HEK293 (cell line): ENCODE results near the gene DDX51.

Experiments used
- CTCF ChIP-seq: fragments of 450-650 bp; formaldehyde crosslinking; IDR thresholded peaks from 2 replicates; pipeline ENCODE4 v1.5.1; 2016; ENCODE audit warnings: missing biosample characterization, missing genetic modification characterization
- ZNF132 ChIP-seq: fragments of 450-650 bp; formaldehyde crosslinking; IDR thresholded peaks from 2 replicates; pipeline ENCODE4 v1.5.1; 2017; ENCODE audit warnings: missing biosample characterization, missing genetic modification characterization, borderline replicate concordance
- ZNF239 ChIP-seq: fragments of 450-650 bp; formaldehyde crosslinking; IDR thresholded peaks from 2 replicates; pipeline ENCODE4 v1.5.1; 2016; ENCODE audit warnings: missing biosample characterization, missing genetic modification characterization
- ZNF549 ChIP-seq: fragments of 450-650 bp; IDR thresholded peaks from 2 replicates; pipeline ENCODE4 v1.5.1; 2018; ENCODE audit warnings: missing biosample characterization, missing genetic modification characterization, mild to moderate bottlenecking, inconsistent platforms, moderate library complexity

GRCh38 chr12:132174015-132174838 is 30.1 kb upstream of the DDX51 start:
- TF ChIP-seq ZNF549 (tag by site-specific recombination): no peak
- TF ChIP-seq CTCF (tag by site-specific recombination): no peak
- TF ChIP-seq ZNF132 (tag by site-specific recombination): no peak
- no peak for TF ChIP-seq ZNF239
